NCI-H187 (cell line): Measurements from ENCODE around the gene TGFBI.

Experiments
- DNase-seq, 2 experiments: peaks; one replicate each; lab custom pipeline; 2025; lab: John Stamatoyannopoulos, UW

The TGFBI gene

DNA sequence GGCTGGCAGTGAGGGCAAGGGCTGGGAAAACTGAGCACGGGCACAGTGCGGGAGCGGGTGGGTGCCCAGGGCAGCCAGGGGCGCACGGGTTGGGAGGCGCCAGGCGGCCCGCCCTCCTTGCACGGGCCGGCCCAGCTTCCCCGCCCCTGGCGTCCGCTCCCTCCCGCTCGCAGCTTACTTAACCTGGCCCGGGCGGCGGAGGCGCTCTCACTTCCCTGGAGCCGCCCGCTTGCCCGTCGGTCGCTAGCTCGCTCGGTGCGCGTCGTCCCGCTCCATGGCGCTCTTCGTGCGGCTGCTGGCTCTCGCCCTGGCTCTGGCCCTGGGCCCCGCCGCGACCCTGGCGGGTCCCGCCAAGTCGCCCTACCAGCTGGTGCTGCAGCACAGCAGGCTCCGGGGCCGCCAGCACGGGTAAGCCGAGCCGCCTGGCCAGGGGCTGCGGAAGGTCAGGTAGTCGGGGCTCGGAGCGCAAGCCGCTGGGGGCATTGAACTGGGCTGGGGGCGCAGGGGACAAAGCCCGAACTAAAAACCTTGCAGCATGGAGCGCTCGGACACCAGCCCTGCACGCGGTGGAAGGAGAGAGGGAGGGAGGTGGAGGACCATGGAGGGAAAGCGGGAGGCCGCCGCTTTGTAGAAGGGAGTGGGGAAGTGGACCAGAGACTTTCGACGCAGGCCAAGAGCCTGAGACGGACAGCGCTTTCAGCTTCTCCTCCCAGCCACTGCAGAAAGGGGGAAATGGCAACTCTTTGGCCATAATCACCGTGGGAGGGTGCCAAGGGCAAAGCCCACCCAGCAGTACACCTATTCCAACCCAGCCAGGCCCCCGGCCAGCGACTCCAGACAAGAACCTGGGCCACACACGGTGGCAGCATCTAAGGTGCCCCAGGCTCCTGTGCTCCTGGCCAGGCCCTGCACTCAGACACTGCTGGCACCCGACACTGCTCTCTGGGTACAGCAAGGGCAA, at the start of gene TGFBI:
Gene TGFBI, plus strand, starts transcription at position 207 of the 961 bp plus-strand sequence. Its CDS starts 68 bp downstream, at position 275.
- no peak for DNase-seq

DNA sequence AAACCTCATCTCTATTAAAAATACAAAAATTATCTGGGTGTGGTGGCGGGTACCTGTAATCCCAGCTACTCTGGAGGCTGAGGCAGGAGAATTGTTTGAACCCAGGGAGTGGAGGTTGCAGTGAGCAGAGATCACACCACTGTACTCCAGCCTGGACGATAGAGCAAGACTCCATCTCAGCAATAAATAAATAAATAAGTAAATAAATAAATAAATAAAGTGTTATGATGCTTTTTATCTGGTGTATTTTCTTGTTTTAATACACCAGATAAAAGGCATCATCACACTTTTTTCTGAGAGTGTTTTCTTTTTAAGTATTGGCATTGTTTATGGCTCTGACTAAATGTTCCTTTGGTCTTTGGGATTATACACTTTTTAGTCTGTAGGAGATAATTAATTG, 49.8 kb upstream of the TGFBI start:
- no peak for DNase-seq

GRCh38 chr5:135979510-135979909, 49.3 kb upstream of the TGFBI start:
- DNase-seq: no peak

DNA sequence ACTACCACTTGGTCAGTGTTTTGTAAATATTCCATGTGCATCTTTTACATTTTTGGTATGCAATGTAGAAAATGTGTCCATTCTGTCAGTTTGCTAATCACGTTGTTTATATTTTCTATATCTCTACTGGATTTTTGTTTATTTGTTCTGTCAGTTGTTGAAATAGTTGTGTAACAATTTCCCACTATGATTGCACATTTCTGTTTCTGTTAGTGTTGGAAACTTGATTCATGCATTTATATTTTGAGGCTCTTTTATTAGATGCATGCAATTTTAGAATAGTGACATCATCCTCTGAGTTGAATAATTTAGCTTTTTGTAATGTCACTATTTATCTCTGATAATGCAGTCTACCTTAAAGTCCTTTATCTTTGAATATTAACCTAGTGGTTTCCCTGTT, 48.2 kb upstream of the TGFBI start:
- DNase-seq: no peak

DNA sequence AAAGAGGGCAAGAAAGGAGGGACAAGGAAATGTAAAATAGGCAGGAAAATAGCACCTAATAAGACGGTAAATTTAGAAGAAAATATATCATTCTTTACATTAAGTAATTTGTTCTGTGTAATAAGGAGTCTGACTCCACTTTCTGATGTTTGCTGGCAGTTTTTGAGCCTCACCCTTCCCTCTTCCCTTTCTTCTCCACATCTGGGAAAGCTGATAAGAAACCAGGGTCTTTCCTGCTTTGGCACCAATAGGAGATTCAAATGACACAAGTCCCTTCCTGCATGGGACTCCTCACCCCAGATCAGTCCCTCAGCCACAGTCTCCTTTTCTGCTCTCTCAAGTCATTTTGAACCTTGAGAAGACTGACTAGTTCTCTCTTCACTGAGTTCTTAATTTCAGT, 42.8 kb upstream of the TGFBI start:
- DNase-seq: no peak

DNA sequence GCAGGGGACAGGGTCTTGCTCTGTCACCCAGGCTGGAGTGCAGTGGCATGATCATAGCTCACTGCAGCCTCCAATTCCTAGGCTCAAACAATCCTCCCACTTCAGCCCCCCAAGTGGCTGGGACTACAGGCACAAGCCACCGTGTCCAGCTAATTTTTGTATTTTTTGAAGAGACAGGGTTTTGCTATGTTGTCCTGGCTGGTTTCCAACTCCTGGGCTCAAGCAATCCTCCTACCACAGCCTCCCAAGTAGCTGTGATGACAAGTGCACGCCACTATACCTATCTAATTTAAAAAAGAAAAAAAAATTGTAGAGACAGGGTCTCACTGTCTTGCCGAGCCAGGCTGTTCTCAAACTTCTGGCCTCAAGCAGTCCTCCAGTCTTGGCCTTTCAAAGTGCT, 42.4 kb upstream of the TGFBI start:
- DNase-seq: no peak

DNA sequence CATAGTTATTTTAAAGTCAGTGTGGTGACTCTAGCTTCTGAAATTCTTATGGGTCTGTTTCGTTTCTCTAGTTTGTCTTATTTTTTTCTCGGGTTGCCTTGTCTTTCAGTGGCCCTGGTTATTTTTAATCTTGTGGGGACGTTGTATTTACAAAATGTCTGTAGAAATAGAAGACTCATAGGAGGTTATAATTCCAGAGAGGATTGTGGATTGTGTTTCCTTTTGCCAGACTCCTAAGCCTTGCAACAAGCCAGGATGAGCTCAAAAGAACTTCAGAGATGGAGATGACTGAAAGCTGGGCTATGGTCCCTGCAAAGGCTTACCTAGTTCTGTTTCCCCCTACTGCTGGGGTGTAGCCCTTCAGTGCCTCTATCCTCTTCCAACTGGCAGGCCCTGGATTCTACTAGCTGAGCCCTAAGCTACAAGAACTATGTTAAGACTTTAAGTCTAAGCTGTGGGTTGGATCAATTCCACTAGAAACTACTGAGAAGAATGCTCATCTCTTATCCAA, 41.8 kb upstream of the TGFBI start:
- no peak for DNase-seq

- no peak for DNase-seq
Observed at GRCh38 chr5:135988546-135988945, 40.2 kb upstream of the TGFBI start.

GRCh38 chr5:135989686-135990085, 39.1 kb upstream of the TGFBI start:
- no peak for DNase-seq

DNA sequence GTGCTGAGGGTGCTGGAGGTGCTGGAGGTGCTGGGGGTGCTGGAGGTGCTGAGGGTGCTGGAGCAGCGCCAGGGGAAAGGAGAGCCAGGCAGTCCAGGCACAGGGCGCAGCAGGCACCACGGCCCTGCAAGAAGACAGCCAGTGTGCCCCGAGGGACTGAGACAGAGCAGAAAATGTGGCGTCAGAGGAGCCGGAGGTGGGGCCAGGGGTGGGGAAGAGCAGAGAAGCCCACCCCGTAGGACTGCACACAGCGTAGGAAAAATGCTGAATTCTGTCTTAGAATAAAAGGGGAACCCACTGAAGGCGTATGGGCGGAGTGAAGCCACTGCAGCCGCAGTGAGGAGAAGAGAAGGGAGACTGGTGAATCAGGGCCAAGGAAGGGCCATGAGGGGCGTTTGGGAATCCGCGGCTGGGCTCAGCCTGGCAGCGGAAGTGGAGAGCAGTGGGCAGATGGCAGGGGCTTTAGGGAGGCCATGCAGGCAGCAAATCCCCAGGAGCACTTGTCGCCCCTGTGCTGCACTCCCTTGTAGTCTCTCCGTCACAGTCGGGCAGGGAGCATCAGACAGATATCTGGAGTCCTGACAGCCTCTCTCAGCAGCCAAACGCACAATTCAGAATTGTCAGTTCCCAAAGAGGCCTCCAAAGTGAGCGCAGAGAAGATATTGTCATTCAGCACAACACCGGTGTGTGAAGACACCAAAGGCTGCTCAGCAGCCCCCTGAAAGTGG, 38.1 kb upstream of the TGFBI start:
- no peak for DNase-seq

- DNase-seq: no peak
Observed at GRCh38 chr5:135991429-135991828, 37.4 kb upstream of the TGFBI start.

DNA sequence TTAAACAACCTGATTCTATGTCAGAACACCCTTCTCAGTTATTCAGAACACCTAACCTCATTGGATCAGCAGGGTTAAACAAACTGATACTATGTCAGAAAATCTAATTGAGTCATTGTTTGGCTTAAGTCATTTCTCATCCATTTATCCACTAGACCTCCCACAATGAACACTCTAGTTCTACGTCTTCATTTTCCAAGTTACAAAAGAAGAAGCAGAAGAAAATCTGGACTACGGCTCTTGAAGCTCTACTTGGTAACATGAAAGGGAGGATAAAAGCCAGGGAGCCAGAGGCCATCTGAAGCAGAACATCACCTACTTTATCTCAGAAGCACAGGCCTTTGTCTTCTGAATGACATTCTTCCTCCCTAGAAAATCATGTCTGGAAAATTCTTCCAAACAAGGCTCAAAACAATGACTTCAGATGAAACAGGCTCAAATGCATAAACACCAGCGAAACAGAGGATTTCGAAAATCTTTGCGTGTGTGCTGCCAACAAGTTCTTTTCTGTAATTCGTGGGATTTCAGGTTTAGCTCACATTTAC, 35.4 kb upstream of the TGFBI start:
- no peak for DNase-seq

DNA sequence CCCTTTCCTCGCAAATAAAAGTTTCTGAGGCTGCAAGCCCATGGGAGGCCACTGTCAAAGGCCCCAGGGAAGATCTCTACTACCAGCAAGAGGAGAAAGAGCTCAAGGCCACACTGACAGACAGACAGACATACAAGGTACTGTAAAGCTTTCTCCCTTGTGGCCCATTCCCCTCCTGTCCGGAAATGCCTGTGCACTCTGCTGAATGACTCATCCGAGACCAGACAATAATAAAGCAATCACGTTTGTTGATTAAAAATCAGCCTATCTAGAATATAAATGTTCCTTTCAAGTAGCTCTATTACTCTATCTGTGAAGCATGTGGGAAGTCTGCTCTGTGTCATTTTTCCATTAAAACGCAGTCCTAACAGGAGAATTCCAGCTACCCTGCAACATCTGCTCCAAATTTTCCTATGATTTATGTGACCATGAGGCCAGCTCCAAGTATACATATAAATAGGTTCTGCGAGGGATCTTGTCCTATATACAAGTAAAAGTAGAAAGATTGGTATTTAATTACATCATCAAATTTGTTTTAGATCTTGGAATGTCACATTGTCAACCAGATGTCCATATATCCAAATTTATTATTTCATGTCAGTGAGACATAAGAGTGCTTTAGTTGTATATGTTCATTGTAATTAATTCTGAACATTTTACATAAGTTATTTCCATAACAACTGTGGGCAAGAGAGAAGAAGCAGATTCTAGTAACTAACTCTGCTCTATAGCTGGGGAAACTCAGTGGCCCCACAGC, 34.7 kb upstream of the TGFBI start:
- no peak for DNase-seq

DNA sequence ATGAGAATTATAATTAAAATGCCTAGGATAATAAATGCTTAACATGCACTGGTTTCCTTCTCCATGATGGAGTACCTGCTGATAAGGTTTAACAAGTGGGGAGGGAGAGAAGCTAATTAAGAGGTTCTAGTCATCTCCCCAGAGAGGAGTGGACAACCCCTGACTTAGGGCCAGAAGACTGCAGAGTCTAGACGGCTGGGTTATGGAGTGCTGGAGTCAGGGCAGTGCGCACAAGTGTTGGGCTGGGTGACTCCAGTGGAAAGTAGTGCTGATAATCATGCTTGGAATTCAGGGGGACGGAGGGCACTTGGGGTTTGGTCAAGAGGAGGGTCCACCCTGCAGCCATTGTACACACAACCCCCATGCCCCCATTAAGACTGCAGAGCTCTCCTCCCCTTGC, 32.8 kb upstream of the TGFBI start:
- no peak for DNase-seq

DNA sequence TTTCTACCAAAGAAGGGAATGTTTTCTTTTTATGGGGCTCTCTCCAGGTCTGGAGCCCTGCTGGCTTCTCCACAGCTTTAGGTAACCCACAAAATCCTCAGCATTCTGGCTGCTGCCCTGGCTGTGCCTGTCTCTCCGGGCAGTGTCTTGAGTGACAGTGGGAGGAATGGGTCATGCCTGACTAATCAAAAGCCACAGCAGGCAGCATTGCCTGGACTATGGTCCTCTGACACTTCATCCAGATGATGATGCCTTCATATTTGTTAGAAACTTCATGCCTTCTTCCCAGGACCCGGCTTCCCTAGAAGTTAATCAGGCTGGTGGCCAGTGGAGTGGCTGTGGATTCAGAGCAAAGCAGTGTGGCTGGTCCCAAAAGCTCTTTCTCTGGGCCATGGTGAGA, 32.2 kb upstream of the TGFBI start:
- no peak for DNase-seq

GRCh38 chr5:135997673-135998335, 31.0 kb upstream of the TGFBI start:
- no peak for DNase-seq

GRCh38 chr5:135998889-135999288, 29.9 kb upstream of the TGFBI start:
- DNase-seq: no peak

DNA sequence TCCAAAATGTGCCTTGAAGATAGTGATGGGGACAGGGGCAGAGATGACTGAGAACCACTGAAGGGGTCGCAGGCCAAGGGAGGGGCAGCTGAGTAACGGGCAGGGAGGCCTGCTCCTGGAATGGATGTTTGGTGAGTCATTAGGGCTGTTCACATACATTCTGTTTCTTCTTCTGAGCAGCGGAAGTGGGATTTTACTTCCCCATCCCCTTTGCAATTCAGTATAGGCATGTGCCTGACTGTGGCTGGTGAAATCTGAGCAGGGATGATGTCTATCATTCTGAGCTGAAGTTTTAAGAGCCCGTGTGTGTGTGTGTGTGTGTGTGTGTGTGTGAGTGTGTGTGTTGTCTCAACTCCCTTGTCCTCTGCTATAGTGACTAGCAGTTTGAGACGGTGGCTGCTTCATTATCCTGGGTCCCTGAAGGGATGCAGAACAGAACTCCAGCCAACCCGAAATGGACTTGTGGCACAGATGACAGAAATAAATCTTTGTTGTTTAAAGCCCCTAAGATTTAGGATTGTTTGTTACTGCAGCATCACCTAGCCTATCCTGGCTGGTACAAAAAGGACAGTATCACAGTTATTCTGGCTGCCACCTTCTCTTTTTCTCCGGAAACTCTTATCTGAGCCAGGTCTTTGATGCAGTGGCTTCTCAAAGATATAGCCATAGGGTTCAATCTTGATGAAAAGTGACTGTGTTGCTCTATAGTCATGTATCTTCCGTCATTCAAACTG, 29.2 kb upstream of the TGFBI start:
- no peak for DNase-seq

DNA sequence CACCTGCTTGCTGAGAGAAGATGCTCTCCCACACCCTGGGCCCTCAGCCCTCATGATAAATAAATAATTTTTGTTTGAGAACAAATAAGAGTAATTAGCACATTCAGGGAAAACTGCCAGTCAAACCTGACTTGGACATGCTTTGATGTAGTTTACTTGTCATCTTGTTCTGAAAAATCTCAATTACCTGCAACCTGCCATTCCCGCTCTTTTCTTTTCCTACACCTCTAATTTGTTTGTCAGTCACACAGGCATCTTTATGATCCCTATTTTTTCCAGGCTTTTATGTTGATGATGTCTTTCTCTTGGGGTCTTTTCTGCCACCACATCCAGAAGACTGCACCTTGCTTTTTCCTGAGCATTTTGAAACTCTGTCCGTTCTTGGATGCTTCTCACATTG, 28.6 kb upstream of the TGFBI start:
- no peak for DNase-seq

DNA sequence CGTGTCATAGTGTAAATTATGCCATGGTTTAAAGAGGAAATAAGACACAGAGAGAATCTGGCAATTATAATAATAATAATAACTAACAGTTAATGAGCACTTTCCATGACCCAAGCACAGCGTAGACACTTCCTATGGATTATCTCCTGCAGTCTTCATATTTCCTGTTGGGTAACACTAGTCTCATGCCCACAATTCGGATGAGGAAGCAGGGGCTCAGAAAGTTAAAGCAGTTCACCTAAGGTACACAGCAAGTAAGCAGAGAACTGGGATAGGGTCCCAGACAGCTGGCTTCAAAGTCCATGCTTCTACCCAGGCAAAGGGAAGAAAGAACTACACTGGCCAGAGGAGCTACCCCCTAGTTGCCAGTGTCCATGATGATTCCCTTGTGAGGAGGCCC, 27.9 kb upstream of the TGFBI start:
- no peak for DNase-seq
